RCC 7860 (cell line): ENCODE data around the gene MAGI2.
A peak's percentile ranks its signal among the peaks of the same experiment; 100 is the strongest.

Experiments
- DNase-seq: peaks from one replicate; pipeline ENCODE4 v3.0.0-alpha.2; 2015; ENCODE audit warnings: low spot score
- FAIRE-seq: peaks from 2 replicates; lab custom pipeline; 2012; peaks lifted over from hg19 to GRCh38; lab: Jason Lieb, UNC

MAGI2 gene

DNA sequence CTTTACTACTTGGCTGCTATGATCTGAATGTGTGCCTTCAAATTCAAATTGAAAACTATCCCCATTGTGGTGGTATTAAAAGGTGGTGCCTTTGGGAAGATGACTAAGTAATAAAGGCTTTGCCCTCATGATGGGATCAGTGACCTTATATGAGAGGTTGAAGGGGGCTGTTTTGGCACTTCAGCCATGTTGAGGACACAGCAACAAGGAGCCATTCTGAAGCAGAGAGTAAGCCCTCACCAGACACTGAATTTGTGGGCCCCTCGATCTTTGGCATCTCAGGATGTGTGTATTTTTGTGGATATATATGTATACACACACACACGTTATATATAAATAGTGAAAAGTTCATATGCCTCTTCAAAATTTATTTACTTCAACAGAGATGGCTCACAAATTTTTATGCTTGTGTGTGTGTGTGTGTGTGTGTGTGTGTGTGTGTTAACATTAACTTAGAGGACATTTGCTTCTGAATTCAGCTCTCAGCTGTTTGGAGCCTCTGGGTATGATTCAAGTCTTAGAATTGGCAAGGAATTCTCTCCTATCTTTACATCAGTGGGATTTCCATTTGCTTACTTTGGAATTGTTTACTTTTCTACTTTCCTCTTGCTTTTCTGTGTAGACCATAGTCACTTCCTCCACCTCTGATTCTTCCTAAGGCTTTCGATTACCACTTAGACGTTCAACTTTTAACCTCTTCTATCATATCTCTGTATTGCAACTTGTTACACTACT is 66.6 kb downstream of the MAGI2 start:
- FAIRE-seq, result no peak
- no peak for DNase-seq

DNA sequence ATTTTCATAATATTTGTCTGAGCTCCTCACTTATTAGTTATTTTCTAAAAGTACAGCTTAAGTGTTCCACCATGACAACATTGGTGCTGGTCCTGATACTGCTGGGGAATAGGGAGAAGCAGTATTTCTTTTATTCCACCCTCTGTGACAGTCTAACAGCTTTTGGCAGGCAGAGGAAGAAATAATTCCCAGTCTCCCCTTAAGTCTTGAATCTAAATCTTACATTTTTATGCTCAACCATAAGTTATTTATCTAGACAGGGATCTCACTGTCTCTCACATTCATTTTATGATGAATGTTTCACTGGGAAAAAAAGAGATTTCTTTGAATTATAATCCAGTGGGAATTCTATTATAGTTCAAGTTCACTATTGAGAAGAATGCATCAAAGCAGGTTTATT is 71.5 kb downstream of the MAGI2 start:
- DNase-seq (no peak), FAIRE-seq (no peak)

DNA sequence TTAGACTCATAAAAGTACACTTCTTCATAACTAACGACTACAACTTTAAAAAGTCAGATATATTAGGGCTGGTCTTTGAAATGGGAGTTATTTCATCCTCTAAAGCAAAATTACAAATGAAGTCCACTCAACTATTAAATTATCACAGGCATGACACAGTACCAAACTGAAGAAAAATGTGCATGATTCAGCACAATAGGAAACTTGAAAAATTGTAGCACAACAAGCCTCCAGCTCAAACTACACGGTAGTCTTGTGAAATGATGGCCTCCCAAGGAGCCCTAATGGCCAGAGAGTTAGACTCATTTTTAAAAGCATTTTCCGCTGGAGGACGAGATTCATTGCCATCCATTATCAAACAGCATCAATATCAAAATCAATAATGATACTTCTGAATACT is 76.4 kb downstream of the MAGI2 start:
- DNase-seq (no peak), FAIRE-seq (no peak)

DNA sequence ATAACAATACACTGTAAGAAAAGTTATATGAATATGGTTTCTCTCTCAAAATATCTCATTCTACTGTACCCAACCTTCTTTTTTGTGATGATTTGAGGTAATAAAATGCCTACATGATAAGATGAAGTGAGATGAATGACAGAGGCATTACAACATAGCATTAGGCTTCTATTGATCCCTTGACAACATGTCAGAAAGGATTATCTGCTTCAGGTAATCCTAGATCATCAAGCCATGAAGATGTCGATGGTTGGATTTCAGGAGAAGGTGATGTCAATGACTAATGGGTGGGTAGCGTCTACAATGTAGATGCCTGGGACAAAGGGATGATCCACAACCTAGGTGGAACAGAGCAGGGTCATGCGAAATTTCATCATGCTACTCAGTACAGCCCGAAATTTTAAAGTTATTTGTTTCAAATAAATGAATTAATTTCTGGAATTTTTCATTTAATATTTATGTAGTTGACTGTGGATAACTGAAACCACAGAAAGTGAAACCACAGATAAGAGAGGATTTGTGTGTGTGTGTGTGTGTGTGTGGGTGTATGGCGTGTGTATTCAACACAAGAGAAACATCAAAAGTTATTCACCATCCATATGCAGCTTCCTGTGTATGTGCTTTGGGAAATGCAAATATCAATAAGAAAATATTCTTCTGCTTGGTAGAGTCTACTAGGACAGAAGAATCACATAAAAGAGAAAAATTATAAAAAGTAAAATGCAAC is 77.0 kb downstream of the MAGI2 start:
- FAIRE-seq, result no peak
- DNase-seq, result no peak

DNA sequence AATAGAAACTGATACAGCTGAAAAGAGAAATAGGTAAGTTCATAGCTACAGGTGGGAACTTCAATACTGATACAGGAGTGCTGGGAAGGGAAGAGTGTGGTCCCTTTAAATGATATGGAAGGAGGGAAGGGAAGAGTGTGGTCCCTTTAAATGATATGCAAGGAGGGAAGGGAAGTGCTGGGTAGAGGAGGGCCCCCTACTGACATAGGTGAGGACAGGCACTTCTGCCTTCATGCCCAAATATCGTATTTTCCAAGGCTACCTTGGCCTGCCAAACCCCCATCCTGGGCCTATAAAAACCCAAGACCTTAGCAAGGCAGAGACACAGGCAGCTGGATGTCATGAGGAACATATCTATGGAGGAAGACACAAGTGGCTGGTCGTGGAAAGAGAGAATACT is 92.3 kb downstream of the MAGI2 start:
- DNase-seq, result no peak
- no peak for FAIRE-seq

DNA sequence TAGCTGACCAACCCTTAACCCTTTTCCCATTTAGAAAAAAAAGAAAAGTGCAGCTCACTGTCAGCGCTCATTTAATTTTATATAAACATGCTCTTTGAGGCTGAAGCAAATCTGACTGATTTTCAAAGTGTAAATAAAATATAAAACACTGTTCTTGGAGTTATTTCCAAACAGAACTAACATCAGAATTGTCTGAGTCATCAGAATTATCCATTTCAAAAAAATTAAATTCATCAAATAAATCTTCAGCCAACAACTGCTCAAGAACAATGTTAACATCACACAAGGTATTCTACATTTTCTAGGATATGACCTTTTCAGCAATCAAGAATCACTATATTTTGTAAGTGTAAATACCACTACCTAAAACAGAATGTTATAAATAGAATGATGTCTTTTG is 93.6 kb downstream of the MAGI2 start:
- DNase-seq, result no peak
- FAIRE-seq, result no peak

DNA sequence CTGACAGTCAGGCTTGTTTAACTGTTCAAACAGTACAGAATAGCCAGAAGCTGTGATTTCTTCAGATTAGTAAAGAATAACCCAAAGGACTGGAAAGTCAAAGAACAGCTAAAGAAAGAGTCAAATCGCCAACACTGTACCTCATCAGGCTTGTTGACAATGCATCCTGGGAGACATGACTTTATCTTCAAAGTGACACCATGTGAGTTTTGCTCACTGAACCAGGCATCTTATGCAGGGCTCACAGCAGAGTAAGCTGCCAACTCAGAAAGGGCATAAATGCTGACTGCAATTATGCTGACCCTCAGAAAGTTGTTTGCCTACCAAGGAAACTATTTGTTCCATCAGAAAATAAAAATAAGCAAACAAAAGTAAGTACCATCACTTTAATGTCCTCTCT is 96.4 kb downstream of the MAGI2 start:
- FAIRE-seq (no peak), DNase-seq (no peak)

DNA sequence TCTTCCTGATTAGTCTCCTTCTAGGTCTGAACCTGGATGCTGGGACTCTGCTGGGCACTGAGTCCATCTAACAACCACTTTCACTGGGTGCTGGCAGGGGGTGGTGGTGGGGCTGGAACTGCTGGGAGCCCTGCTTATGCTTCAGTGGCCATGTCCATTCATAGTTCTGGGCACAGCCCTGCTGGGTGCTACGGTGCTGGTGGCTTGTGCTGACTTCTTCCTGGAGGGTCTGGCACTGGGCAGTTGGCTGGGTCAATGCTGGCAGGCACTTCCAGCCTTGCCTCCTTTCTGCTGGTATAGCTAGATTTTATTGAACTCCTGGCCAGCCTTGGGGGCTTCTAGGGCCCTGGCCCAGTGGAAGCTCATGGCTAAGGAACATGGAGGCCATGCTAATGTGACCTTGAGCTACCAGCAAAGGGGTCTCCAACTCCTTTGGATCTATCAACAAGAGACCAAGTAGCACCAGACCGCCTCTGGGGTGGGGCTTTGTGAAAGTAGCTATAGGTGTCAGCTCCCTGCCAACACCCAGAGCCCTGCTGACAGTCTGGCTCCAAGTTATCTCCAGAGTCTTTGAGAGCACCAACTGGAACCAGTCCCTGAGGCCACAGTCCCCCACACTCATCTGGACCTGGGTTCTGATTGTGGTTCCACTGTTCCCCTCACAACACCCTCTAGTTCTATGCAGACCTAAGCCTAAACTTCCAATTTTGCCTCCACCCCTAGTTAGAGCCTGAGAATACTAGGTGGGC is 99.6 kb downstream of the MAGI2 start:
- DNase-seq (no peak), FAIRE-seq (no peak)

DNA sequence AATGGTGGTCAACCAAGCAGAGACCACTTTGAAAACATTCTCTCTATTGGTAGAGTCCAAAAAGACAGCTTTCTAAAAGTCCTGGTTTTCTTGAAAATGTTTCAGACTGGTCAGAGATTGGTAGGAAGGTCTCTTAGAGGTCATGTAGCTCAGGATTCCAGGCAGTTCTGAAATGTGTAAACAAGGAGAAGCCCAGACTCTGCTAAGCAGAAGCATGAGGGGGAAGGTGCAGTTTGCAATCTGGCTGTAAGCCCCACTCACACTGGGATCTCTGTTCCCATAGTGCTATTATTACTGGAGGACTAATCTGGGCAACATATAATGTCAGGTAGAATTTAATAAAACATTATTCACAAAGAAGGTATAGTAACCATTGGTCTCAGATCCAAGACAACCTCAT is 101.1 kb downstream of the MAGI2 start:
- DNase-seq (no peak), FAIRE-seq (no peak)

DNA sequence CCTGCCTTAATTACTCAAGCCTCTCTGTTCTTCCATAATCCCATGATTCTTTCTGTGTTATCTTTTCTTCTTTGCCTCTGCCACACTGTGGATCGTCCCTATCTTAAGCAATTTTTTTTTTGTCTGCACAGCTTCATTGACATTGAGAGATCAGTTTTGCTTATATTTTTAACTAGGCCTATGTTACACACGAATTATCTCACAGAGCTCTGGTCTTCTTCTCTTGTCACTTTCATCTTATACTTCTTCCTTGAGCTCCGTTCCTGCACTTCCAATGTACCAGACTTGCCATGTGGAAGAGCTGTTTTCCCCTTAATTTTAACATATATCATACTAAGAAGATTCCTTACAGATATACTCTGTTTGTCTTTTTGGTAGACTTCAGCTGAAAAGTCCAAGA is 106.1 kb downstream of the MAGI2 start:
- DNase-seq (no peak), FAIRE-seq (no peak)

DNA sequence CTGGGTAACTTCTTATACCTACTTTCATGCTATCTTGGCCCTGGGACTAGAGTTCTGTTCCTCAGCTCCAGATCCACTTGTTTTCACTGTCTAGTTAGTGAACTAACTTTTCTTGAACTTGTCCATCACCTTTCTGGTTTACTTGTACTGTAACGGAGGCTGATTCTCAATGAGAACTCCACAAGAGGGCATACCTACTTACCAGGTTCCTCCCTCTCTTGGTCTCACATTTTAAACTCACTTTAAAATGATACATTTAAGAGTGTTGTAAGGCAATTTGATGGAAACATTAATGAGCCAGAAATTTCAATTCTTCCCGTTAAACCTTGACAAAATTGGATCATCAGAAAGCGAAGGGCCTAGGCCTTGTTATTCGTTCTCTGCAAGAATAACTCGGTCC is 111.6 kb downstream of the MAGI2 start:
- no peak for FAIRE-seq
- no peak for DNase-seq

DNA sequence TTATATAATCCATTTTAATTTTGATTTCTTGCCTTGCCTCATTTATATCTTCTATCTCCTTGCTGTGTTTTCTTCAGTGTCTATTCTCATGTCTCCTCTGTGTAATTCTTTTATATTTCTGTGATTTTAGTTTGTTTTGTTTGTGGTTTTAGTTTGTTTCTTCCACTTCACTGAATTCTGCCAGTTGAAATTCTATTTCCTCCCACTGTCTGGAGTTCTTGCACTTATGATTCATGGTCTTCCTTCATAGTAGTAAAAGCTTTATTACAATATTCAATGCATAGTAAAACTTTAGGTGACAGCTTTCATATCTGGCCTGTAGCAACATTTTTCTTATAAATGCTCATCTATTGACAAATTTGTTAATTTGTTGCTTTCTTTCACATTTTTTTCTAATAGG is 113.3 kb downstream of the MAGI2 start:
- FAIRE-seq, result no peak

DNA sequence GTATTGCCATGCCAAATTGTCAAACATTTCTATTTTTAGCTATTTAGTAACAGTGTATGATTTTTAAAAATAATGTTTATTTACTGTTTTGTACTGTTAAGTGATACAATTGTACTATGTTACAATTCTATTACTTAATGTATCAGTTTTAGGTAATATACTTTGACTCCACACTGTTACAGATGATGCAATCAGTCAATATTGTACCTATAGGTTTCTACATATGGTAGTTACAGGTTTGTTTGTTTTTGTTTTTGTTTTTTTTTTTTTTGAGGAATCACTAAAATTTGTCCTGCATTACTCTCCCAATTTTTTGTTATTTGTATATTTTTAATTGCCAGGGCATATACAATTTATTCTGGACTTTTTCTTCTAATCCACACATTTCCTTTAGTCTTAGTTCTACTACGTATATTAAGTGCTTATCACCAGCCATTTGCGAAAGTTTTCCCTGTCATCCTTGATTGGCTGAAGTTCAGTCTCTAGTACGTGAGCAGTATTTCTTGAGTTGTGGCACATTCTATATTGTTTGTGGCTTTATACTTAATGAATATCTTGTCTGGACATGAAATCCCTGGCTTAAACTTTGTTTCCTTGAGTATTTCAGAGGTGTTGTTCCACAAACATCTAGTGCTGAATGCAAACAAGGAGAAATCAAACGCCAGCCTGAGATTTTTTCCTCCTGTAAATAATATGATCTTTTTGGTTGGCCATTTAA is 114.1 kb downstream of the MAGI2 start:
- no peak for FAIRE-seq

More for the DNA sequence above, 113.3 kb downstream of the MAGI2 start:
- no peak for DNase-seq

DNA sequence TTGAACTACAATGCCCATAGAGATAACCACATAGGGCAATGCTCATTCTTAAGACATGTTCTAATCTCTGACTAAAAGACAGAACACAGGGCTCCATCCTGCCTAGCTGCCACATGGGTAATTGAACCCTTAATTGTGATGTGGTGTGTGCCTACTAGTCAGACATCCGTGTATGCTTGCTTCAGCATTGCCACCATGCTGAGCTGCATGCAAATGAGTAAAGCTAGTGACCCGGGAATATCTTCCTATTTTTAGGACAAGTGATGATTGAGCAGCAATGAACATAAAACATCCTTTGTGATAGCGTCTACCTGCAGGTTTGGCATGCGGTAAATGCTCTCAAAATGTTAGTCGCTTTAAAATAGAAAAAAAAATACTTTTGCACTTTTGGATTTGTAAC is 115.8 kb downstream of the MAGI2 start:
- DNase-seq (no peak), FAIRE-seq (no peak)

More for the DNA sequence above, 114.1 kb downstream of the MAGI2 start:
- no peak for DNase-seq

DNA sequence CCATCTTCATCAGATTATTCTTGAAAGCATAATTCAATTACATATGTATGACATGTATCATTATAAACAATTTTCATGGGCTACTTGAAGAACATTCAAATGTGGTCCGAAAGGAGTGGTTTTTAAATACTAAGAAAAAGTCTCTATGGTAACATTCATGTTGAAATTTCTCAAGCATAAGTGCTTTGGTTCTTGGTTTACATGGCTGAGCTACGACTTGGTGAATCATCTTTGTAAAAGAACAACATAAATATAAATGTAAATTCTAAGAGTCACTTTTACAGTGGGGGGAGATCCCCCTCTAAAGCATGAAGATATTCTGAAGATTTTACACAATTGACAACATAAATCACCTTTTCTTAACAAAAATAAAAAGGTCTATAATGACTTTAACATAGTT is 118.6 kb downstream of the MAGI2 start:
- FAIRE-seq (no peak), DNase-seq (no peak)

DNA sequence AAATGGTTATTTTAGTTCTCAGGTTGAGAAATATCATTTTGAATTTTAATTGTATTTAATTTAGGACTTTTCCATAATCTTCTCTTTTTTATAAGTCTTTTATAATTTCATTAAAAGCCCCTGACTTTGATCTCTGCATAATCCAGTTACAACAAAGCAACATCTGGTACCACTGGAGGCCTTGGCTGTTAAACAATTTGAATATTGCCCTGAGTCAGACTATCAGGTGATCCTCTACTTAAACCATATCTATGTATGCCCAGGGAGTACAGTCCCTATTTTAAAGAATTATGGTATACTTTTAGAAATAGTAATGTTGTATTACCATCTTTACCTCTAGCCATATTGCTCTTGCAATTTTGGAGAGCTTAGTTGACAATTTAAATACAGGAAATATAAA is 119.1 kb downstream of the MAGI2 start:
- no peak for DNase-seq
- no peak for FAIRE-seq

DNA sequence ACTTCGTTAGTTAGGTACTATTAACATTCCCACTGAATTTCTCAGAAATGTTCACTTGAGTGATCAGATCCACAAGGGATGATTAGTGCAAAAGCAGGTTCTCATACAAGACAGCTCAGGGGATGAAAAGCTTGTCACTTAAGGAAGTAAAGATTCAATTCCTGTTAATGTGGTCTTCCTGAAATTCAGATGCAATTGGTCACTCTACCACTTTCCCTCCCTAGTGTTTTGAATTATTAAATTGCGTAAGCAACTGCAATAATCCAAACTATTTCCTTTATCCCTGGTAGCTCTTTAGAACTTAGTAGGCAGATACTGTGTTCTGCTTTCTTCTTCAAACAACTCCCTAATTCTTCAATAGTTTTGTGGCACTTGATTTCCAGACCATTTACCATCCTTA is 121.4 kb downstream of the MAGI2 start:
- FAIRE-seq, result no peak
- DNase-seq, result no peak

DNA sequence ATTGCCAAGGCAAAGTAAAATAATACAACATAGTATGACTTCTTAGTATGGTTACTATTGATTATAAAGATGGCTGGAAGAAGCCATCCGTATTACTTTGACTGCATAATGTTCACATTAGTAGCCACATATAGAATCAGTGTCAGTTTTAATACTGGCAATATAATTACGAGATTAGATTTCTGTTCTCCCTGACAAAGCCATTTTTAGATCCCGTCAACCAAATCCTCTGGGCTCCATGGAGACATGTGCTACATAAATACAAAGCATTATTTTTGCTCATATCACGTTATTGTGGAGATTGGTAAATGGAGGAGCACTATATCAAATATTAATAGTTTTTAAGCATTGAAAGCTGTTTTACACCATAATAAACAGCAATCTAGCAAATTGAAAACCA is 124.0 kb downstream of the MAGI2 start:
- no peak for FAIRE-seq
- no peak for DNase-seq

DNA sequence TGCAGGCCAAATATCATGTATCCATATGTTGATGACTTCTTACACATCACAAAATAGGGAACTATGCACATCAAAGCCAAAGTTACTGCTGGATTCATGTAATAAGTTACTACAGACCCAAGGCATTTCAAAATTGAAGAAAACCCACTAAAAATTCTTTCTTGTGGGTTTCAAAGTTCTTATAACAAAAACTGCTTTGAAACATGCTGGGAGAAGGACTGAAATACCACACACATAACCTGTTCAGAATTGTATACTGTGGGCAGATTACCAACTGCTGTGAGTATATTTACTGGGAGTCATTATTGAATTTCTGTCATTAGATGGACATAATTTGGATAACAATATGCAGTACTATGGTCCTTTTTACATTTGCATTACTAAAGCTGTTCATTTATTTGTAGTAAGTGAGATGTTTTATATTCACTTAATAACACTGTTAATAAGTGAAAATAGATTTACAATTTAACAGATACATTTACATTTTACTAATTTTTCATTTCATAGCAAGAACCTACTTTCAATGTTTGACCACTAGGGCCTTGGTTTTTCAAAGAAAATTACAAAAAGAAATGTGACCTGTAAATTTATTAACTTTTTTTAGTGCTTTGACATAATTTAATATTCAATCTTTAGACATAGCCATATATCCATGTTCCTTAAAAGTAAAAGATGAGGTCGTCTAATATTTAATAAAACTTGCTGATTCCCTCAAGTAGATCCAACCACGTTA is 132.6 kb downstream of the MAGI2 start:
- FAIRE-seq (peak; percentile 34), DNase-seq (no peak)

DNA sequence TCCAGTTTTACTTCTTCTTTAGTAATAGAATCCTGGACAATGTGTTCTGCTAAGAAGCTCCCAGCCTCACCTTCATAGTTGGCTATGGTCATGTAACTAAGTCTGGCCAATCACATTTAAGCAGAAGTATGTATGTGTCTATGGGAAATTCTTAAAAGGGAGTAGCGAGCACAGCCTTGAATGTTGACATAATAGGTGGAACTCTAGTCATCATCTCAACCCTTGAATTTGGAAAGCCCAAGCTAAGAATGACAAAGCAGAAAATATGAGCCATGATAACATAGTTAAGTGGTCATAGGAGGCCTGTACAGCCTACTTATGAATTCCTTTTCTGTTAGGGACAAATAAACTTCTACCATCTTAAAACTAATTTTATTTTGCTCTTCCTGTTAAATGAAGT is 134.1 kb downstream of the MAGI2 start:
- FAIRE-seq (no peak), DNase-seq (no peak)

DNA sequence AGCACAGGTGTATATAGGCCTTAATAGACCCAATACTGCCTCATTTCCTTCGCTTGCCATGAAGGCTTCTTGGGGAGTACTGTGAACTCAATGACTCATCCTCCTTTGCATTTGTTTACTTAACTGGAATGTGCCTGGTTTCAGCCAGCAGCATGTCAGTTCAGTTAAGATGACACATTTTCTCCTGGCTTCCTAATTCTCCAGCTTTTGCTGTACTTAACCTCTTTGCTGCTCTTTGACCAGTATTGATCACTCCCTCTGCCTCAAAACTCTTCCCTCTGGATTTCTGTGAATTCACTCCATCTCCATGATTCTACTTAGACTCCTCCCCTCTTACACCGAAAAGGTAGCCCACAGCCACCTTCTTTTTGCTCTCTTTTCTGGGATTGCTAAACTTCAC is 135.7 kb downstream of the MAGI2 start:
- DNase-seq (peak; percentile 87), FAIRE-seq (peak; percentile 87)
